ENCODE measurements around the gene EXOC1.

EXOC1 gene

GRCh38 chr4:55826986-55827385, 26.5 kb upstream of the EXOC1 start:
- Histone ChIP-seq H3K9me3 (ENCODE audit: insufficient read depth, low read depth, low read length) (no peaks in the 10 kb centered on the region), H4K20me1 (ENCODE audit: insufficient read depth, low read length, poor library complexity, severe bottlenecking) (no peaks in the 10 kb centered on the region), H3K9ac (ENCODE audit: low read depth, low read length, poor library complexity, severe bottlenecking) (no peak overlapping the region), H3K27me3 (ENCODE audit: insufficient read depth, low read length, poor library complexity, severe bottlenecking) (peaks cover 4% of the 10 kb centered on the region), H3K9me2 (replicated peaks; ENCODE audit: low read depth, low read length) (no peaks in the 10 kb centered on the region), H3K4me1 (ENCODE audit: insufficient read depth, low read length, poor library complexity, severe bottlenecking) (no peaks in the 10 kb centered on the region), H3K36me3 (ENCODE audit: insufficient read depth, low read length) (no peaks in the 10 kb centered on the region), H3K4me3 (ENCODE audit: low read length, poor library complexity, severe bottlenecking) (no peak overlapping the region), H3F3A (ENCODE audit: low read depth) (no peaks in the 10 kb centered on the region), H2AFZ (ENCODE audit: low read length) (no peak overlapping the region), H3K79me2 (ENCODE audit: insufficient read depth, low read length) (no peaks in the 10 kb centered on the region), H3K4me2 (ENCODE audit: low read depth, low read length, poor library complexity, severe bottlenecking) (no peak overlapping the region)
- TF ChIP-seq EZH2phosphoT487 (IDR thresholded peaks at IDR 0.05; ENCODE audit: borderline replicate concordance), result no peak
- TF ChIP-seq, protein P1, sequence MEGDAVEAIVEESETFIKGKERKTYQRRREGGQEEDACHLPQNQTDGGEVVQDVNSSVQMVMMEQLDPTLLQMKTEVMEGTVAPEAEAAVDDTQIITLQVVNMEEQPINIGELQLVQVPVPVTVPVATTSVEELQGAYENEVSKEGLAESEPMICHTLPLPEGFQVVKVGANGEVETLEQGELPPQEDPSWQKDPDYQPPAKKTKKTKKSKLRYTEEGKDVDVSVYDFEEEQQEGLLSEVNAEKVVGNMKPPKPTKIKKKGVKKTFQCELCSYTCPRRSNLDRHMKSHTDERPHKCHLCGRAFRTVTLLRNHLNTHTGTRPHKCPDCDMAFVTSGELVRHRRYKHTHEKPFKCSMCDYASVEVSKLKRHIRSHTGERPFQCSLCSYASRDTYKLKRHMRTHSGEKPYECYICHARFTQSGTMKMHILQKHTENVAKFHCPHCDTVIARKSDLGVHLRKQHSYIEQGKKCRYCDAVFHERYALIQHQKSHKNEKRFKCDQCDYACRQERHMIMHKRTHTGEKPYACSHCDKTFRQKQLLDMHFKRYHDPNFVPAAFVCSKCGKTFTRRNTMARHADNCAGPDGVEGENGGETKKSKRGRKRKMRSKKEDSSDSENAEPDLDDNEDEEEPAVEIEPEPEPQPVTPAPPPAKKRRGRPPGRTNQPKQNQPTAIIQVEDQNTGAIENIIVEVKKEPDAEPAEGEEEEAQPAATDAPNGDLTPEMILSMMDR (conservative IDR thresholded peaks at IDR 0.05; ENCODE audit: low read length), result no peak

GRCh38 chr4:55827582-55827981, 25.9 kb upstream of the EXOC1 start:
- Histone ChIP-seq H3K36me3 (ENCODE audit: insufficient read depth, low read length) (no peaks in the 10 kb centered on the region), H3K4me3 (ENCODE audit: low read length, poor library complexity, severe bottlenecking) (no peak overlapping the region), H3K9me3 (ENCODE audit: insufficient read depth, low read depth, low read length) (no peaks in the 10 kb centered on the region), H3K9me2 (replicated peaks; ENCODE audit: low read depth, low read length) (no peaks in the 10 kb centered on the region), H3K9ac (ENCODE audit: low read depth, low read length, poor library complexity, severe bottlenecking) (no peak overlapping the region), H3F3A (ENCODE audit: low read depth) (no peaks in the 10 kb centered on the region), H4K20me1 (ENCODE audit: insufficient read depth, low read length, poor library complexity, severe bottlenecking) (no peaks in the 10 kb centered on the region), H3K4me2 (ENCODE audit: low read depth, low read length, poor library complexity, severe bottlenecking) (no peak overlapping the region), H3K79me2 (ENCODE audit: insufficient read depth, low read length) (no peaks in the 10 kb centered on the region), H2AFZ (ENCODE audit: low read length) (no peak overlapping the region), H3K4me1 (ENCODE audit: insufficient read depth, low read length, poor library complexity, severe bottlenecking) (no peaks in the 10 kb centered on the region), H3K27me3 (ENCODE audit: insufficient read depth, low read length, poor library complexity, severe bottlenecking) (peaks cover 10% of the 10 kb centered on the region)
- TF ChIP-seq, protein P1 (conservative IDR thresholded peaks at IDR 0.05; ENCODE audit: low read length), result no peak
- no peak for TF ChIP-seq EZH2phosphoT487 (IDR thresholded peaks at IDR 0.05; ENCODE audit: borderline replicate concordance)

DNA sequence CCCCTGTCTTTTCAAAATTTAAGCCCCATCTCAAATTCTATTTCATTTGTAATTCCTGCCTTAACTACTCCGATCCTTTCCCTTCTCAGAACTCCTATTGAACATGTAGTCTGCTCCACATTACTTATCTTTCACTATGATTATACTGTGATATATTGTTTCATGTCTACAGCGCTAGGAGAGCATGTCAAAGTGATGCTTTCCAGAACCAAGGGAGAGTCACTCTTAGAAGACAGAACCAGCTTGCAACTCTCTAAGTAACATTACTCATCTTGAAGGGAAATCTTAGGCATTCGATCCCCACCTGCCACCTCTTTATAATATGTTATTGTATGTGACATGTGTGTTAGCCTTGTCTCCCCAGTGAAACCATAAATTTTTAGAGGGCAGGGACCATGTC, 23.4 kb upstream of the EXOC1 start:
- Histone ChIP-seq H3K9me3 (ENCODE audit: insufficient read depth, low read depth, low read length) (no peaks in the 10 kb centered on the region), H4K20me1 (ENCODE audit: insufficient read depth, low read length, poor library complexity, severe bottlenecking) (no peaks in the 10 kb centered on the region), H3K79me2 (ENCODE audit: insufficient read depth, low read length) (no peaks in the 10 kb centered on the region), H3K27me3 (ENCODE audit: insufficient read depth, low read length, poor library complexity, severe bottlenecking) (peaks cover 11% of the 10 kb centered on the region), H2AFZ (ENCODE audit: low read length) (no peak overlapping the region), H3K4me3 (ENCODE audit: low read length, poor library complexity, severe bottlenecking) (no peak overlapping the region), H3K4me2 (ENCODE audit: low read depth, low read length, poor library complexity, severe bottlenecking) (no peak overlapping the region), H3K9ac (ENCODE audit: low read depth, low read length, poor library complexity, severe bottlenecking) (no peak overlapping the region), H3K9me2 (replicated peaks; ENCODE audit: low read depth, low read length) (no peaks in the 10 kb centered on the region), H3K36me3 (ENCODE audit: insufficient read depth, low read length) (no peaks in the 10 kb centered on the region), H3K4me1 (ENCODE audit: insufficient read depth, low read length, poor library complexity, severe bottlenecking) (no peaks in the 10 kb centered on the region), H3F3A (ENCODE audit: low read depth) (no peaks in the 10 kb centered on the region)
- TF ChIP-seq, protein P1 (conservative IDR thresholded peaks at IDR 0.05; ENCODE audit: low read length), result no peak
- no peak for TF ChIP-seq EZH2phosphoT487 (IDR thresholded peaks at IDR 0.05; ENCODE audit: borderline replicate concordance)
